HG03378 (cell line): Measurements from ENCODE around the gene SRGAP2B.
A peak's percentile ranks its signal among the peaks of the same experiment; 100 is the strongest.
"Not testable (repeated sequence)": the region's sequence is repeated elsewhere in the genome, so short reads cannot be mapped to it uniquely, and the experiment has no call there.

ENCODE experiments used
- ATAC-seq: cut with Tn5 transposase; IDR thresholded peaks from one replicate; pipeline ENCODE4 v1.9.1; 2021; ENCODE audit warnings: mild to moderate bottlenecking, moderate library complexity; ENCODE audit not compliant: unreplicated experiment

Gene SRGAP2B

GRCh38 chr1:144917154-144918026 is 177.7 kb downstream of the SRGAP2B start:
- not testable (repeated sequence) for ATAC-seq

DNA sequence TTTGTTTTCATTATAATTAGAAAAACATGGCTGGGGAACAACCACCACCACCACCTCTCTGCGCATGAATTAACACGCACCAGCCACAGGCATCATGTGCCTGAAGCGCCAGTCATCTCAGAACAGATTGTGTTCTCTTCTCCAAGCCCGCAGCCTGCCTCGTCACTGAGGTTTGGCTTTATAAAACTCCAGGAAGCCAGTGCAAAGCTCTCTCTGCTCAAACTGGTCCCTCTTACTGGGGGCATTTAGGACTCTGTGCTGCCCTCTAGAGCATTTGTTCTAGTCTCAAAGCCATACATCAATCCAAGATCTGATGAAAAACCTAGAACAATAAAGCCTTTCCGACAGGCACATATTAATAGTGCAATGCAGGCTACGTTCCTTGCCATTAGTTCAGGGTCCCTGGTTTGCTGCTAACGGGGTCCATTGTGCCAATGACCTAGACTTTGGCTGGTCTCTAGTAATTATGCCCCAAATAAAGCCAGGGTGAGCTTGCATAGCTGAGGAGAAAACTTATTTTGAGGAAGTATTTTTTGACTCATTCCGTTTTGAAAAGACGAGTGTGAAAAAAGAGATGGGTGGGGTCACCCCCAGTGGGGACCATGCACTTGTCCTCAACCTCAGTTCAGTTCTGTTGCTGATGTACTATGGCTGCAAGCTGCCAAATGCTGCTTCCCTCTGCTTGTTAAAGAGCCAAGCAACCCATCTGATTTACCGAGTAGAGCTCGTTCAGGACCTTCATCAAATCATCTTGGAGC is 181.0 kb downstream of the SRGAP2B start:
- peak; percentile 74 for ATAC-seq

DNA sequence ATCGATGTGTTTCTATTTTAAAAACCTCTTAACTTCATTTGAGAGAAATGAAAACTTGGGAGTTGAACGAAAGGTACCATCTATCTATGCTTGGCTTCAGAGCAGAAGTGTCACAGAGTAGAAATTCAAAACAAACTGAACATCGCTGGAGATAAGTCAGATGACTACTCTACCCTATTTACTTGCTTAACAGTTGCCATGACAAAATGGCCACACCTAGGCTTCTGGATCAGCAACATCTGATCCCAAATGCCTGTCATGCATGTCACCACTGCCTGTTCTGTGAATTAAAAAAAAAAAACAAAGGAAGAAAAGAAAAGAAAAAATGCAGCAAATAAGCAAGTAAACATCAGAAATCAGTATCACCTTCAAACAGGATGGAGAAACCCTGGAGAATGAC is 181.7 kb downstream of the SRGAP2B start:
- not testable (repeated sequence) for ATAC-seq

GRCh38 chr1:144910729-144911128 is 184.4 kb downstream of the SRGAP2B start:
- not testable (repeated sequence) for ATAC-seq

DNA sequence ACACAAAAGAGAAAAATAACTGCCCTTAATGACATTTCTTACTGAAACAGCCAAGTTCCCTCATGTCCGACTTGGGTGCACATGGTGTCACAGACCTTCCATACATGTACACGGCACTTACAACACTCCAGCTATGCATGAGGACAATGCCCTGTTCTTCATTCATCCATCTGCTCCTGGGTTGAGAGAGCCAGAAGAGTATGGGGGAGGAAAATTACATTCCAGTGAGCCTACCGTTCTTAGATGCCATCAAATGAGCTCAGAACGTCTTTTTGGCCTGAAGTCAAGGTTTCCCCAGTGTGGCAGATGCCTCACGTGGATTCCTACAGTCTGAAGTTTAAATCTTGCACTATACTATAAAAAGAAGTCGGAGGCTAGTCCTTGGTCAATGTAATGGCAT is 194.3 kb downstream of the SRGAP2B start:
- not testable (repeated sequence) for ATAC-seq

DNA sequence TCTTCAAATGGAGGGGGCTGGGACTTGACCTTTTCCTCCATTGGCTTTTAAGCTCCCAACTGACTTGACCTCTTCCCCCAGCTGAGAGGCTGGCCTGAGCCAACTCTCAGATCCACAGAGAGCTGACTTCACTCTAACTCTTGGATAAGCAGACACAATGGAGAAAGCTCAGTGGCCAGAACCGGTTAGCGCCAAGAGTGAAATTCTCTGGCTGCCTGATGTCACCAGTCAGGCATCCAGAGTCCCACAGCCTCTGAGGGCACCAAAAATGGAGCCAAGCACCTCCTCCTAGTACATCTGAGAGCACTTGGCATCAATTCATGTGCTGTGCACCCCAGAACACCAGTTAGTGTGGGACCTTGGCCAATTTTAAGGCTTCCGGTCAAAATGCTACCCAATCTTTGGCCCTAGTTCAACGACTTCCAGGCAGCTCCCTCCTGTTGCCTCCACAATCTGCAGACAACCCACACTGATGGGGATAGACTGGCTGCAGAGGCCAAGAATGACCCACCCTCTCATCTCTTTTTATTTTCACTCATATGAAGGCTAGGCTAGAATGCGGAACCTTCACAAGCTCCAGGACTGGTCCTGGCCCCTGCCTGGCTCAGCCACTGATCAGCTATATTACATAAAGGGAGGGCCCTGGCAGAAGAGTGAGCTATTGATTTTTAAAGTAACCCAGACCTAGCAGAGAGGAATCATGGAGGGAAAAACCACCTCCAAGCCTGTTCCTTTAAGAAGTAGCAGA is 200.5 kb downstream of the SRGAP2B start:
- not testable (repeated sequence) for ATAC-seq

DNA sequence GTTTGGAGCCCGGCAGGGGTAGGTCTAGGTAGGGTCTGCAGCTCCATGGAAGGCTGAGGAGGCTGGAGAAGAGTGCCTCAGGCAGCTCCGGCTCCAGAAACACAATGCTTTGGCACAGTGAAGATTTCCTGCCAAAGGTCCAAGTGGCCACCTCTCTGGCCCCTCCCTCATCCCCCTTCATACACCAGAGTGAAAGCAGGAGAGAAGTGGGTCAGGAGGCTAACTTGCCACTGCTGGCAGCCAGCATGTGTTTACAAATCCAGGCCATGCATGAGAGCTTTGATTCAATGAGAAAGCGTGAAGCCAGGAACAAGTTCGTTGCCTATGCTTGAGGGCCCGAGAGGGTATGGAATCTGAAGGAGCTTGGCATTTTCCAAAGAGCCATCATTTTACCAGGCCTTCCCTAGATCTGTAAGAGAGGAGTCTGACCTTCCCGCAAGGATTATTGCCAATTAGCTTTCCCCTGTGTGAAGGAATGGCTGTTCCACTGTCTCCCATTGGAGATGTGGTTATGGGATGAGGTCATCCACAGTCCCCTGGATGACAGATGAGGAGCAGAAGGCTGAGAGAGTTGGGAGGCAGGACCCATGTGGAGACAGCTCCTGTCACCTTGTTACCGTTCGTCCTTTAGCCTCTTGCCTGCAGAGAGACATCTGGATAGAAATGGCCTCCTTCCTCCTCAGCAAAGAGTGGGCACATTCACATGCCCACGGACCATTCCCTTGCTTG is 201.3 kb downstream of the SRGAP2B start:
- ATAC-seq, result not testable (repeated sequence)

DNA sequence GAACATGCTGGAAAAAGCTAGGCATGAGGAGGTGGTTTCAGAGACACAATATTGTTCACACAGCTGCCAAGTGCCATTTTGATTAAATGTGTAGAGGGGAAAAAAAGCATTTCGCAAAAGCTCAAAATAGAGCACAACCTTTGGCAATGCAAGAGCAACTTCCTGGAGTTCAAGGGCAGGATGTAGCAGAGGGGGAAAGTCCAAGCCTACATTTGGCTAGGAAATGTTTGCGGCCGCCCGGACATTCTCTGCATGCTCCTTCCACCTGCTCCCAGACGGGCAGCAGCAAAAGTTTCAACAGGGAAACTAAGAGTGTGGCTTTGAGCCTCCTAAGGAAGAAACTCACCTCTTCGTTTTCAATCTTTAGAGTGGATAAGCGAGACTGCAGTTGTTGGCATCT is 202.1 kb downstream of the SRGAP2B start:
- not testable (repeated sequence) for ATAC-seq

GRCh38 chr1:144889450-144890115 is 205.5 kb downstream of the SRGAP2B start:
- ATAC-seq, result not testable (repeated sequence)

DNA sequence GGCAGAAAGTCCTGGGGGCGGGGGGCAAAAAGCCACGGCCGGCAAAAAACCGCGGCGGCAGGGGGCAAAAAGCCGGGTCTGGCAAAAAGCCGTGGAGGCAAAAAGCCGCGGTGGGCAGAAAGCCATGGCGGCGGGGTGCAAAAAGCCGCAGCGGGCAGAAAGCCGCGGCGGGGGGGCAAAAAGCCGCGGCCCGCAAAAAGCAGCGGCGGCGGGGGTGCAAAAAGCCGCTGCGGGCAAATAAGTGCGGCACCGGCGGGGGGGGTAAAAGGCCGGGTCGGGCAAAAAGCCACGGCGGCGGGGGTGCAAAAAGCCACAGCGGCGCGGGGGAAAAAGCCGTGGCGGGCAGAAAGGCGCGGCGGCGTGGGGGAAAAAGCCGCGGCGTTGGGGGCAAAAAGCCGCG is 212.1 kb downstream of the SRGAP2B start:
- not testable (repeated sequence) for ATAC-seq

DNA sequence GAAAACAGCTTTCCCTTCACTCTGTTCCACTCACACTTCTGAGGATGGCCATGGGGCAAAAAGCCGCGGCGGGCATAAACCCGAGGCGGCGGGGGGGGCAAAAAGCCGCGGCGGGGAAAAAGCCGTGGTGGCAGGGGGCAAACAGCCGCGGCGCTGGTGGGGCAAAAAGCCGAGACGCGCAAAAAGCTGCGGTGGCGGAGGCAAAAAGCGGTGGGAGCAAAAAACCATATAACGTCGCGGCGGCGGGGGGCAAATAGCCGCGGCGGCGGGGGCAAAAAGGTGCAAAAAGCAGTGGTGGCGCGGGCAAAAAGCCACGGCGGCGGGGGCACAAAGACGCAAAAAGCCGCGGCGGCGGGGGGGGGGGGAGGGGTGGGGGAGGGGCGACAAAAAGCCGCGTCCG is 212.8 kb downstream of the SRGAP2B start:
- ATAC-seq, result not testable (repeated sequence)

GRCh38 chr1:144858607-144859006 is 236.5 kb downstream of the SRGAP2B start:
- ATAC-seq, result not testable (repeated sequence)
